Epidermal melanocyte (primary cell): ENCODE results near the gene PAPPA.

Source experiments
- DNase-seq: peaks from one replicate; pipeline ENCODE4 v3.0.0; 2011; ENCODE audit warnings: low spot score; ENCODE audit not compliant: insufficient read length

Gene PAPPA

DNA sequence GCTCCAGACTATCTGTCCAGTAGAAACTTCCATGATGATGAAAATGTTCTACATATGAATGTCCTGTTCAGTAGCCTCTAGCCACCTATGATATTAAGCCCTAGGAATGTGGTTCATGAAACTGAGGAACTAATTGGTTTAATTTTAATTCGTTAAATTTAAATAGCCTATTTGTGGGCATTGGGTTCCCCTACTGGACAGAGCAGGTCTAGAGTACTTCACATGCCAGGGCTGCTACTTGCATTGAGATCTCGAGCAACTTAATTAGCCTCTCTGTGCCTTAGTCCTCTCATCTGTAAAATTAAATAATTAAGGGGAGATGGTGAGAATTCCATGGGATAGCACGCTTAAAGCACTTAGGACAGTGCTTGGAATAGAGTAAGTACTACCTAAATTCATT lies 160.0 kb downstream of the PAPPA start:
- no peak for DNase-seq

DNA sequence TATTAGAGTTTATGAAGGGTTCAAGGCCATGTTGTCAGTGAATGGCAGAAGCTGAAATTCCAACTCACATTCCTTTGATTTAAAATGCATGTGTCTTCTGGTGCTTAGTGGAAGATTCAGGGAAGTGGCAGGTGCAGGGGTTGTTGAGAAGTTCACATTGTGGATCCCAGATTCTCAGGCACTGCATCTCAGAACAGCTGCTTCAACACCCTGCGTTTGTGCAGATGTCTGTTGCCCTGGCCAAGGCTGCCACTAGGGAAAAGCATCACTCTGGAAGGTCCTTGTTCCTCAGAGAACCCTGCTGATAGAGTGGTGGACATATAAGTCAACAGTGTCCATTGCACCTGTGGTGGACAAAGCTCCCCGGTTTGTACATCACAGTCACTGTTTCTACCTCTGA lies 162.7 kb downstream of the PAPPA start:
- DNase-seq: no peak

DNA sequence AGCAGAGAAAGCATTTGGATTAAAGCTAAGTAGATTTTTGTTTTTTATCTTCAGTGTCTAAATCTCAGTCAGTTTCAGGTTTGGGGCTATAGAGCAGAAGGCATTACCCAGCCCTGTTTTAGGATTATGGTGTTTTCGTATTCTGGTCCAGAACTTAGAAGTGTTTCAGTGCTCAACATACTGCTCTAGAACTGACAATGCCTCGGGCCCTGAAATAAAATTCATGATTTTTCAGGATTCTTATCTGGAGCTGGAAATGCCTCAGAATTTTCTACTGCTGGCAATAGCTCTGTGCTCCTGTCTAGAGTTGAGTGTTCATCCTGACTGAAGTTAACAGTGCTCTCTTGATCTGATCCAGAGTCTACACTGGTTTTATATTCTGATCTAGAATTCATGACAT lies 163.9 kb downstream of the PAPPA start:
- DNase-seq: no peak

DNA sequence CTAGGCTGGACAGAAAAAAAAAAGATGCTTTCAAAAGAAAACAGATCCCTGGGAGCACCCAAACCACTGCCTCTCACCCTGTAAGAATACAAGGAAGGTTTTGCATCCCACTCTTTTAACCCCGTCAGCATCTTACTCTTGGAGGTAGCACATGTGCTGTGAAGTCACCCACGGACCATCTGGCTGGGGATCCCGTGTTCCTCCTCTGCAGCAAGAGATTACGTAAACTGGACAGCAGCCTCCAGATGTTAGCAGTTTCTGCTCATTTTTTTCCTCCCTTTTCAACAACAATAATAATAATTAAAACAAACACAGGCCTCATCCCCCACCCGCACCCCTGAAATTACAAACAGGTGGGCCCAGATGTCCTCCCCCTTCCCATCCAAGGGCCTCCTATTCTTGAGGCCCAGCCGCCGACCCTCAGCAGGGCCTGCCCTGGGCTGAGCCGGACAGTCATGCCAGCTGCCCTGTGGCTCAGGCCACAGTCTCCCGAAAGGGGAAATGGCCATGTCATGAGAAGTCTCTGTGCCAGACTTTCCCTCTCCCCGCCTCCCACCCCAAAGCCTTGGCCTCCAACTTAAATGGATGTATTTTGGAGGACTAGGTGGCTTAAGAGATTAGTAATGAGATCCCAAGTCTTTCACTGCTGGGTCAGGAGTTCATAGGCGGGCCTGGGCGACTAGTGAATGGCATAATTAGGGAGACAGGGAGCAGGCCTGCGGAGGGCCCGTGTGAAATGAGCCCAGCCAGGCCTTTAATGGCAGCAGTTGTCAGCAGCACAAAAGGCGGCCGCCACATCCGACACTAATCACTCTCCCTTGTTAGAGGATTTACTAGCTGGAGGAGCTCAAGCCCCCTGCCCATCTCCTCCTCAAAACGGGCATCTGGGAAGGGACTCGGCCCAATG lies 165.1 kb downstream of the PAPPA start:
- peak; percentile 56 for DNase-seq

DNA sequence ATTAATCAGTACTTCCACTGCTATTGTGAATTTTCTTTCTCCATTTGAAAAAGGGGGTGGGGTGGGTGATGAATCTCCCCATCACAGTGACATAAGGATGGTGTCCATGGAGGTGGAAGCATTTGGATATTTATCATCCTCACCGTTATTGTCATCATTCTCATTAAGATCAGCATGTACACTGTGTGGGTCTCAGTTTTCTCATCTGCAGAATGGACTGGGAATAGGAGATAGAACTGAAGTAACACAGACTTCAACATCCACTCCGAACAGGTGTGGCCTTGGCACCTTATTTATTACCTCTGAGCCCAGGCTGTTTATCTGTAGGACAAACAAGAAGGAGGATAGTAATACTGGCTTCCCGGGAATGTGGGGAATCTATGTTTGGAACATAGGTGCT lies 165.9 kb downstream of the PAPPA start:
- no peak for DNase-seq

DNA sequence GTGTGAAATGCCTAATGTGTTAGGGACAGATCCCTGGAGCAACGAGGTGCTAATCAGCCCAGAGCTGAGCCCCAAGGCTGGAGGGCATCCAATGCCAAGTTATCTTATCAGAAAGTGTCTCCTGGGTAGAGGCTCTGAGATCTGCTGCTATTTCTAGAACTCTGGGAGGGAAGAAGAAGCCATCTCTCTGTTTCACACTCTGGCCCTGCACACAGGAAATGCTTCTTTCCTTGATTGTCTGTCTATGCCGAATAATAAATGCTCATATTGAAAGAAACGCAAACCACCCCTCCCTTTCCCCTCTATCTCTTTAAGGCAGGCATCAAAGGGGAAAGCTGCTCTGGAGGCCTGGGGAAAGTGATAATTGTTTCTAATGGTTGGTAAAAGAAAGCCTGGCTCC lies 166.7 kb downstream of the PAPPA start:
- no peak for DNase-seq

DNA sequence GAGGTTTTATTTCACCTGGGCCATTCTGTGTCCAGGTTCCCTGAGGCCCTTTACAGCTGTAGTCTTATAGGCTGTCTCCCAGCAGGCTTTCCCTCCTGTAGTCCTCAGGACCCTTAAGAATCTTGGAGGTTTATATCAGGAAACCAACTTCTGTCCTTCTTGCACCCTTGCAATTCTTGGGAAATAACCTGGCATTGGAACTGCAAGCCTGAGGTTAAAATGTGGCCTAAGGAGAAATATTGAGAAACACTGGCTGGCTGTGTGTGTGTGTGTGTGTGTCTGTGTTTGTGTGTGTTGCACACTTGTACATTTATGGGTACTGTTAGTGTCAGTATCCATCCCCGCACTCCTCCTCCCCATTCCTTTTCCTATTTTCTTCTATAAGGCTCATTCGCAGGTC lies 168.9 kb downstream of the PAPPA start:
- DNase-seq: no peak

DNA sequence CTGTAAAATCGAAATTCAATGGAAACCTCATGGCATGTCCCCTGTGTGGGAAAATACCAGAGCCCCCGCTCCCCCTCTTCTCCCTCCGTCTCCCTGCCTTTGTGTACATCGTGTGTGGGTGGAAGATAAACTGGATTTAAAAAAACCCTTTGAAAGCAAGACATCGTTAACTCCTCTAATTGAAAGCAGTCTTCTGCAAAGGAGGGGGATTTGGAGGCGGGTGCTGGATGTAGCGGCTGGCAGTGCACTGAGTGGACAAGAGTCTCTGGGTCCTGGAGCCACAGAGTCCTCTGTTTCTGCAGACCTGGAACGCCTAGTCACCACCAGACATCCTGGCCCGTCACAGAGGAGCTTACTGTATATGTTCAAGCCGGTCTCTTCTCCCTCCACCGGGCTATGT lies 169.4 kb downstream of the PAPPA start:
- DNase-seq: no peak

DNA sequence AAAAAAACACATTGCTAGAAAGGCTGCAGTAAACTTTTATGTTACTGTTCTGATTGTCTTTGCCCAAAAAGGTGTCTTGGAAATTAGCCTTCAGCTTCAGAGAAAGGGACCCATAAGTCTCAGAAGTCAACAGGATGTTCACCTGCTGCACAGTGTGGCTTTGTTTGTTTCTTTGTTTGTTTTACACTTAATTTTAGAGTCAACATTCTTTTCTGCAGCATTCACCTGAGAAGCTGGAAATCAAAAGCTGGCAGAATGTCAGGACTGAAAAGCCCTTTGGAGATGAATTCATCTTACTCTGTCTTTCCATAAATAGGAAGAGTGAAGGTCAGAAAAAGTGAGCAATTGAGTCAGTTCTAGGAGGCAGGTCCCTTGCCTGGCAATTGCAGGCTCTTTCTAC lies 170.0 kb downstream of the PAPPA start:
- no peak for DNase-seq

DNA sequence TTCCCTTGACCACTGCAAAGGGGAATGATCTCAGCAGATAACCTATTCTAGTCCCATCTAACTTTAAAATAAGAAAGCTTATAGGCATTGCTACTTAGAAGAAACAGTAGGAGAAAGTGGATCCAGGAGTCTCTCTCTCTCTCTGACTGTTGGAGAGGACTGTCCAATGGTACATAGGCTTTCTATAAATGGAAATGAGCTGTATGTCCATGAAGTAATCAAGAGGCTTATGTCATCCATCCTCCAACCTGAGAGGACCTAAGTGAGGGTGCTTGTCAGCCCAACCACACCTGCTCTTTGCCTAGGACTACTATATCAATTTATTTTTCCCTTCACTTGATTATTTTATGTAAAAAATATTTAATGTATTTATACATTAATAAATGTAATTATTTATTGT lies 172.3 kb downstream of the PAPPA start:
- DNase-seq: no peak

DNA sequence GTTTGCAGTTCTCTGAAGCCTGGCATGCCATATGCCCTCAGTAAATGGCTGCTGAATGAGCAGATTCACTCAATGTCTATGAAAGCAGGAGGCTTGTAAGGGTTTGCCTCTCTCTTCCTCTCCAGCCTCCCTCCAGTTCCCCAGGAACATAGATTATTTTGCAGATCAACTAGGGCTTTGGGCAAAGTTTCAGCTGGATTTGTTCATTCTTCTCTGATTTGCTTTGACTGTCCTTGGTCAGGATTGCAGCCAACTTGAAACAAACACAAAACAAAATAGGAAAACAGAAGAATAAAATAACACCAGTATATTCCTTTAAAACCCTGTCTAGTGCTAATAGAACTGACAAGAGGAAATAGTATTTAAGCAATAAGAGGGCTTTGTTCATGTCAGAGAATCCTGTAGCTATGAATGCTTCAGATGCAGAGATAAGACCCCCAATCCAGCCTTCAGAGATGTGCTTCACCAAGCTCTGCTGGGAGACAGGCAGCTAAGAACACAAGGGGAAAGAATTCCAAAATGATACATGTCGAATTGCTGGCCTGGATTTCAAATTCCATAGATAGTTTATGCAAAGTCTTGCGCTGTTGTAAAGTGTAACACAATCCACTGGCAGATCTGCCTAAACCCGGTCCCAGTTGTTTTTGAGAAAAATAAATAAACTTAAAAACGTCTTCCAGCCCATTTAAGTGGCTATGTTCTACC lies 174.3 kb downstream of the PAPPA start:
- DNase-seq: no peak

DNA sequence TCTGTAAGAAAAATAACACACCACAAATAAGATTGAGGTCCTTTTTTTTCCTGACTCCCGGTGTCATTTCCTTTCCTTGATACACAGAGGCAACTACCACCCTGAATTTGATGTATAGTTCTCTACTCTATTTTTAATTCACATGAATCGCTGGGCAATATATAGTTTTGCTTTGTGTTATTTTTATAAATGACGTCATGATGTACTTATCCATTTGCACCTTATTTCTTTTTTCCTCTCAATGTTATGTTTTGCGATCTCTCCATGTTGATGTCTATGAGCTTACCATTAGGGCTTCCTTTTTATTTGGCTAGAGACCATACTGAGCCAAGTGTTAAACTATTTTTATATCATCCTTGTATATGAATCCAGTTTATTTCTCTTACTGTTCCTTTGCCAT lies 175.9 kb downstream of the PAPPA start:
- DNase-seq: no peak

DNA sequence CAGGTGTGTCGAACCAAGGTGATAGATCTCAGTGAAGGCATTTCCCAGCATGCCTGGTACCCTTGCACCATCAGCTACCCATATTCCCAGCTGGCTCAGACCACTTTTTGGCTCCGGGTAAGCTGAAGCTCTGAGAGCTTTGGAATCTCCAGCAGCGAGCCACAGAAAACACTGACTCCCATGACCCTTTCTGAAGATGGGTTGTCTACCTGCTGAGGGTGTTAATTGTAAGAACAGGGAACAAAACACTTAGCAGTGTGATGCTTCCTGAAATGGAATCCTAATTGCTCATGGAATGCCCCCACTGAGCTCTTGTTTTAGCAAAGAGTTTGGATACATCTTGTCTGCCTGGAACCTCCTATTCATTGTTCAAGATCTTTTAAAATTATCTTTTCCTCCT lies 177.7 kb downstream of the PAPPA start:
- no peak for DNase-seq

DNA sequence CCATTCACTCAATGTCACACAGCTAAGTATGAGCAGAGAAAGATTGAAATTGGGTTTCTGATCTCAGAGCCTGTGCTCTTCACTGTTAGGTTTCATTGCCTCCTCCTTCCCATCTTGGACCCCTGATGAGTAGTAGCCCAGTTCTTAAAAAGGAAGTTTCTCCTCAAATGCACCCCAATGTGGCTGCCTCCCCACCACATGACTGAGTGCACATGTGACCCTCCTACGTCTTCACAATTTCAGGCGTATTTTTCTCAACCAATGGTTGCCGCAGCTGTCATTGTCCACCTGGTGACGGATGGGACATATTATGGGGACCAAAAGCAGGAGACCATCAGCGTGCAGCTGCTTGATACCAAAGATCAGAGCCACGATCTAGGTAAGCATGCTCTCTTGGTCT lies 178.5 kb downstream of the PAPPA start:
- DNase-seq: no peak

DNA sequence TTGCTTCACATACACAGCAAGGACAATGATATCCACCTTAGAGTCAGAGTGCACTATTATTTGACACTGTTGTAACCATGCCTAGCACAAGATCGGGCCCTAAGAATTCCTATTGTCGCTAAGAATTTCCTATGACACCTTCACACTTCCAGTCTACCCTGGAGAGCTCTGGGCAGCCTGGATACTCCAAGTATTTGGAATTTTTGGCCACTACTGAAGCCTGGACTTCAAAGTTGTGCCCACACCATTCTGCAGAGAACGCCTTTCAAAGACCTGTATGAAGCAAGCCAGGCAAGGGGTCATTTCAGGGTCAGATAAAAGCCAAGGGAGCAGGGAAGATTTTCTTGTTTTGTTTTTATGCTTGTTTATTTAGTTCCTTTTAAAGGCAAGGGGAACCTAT lies 179.7 kb downstream of the PAPPA start:
- DNase-seq: no peak

DNA sequence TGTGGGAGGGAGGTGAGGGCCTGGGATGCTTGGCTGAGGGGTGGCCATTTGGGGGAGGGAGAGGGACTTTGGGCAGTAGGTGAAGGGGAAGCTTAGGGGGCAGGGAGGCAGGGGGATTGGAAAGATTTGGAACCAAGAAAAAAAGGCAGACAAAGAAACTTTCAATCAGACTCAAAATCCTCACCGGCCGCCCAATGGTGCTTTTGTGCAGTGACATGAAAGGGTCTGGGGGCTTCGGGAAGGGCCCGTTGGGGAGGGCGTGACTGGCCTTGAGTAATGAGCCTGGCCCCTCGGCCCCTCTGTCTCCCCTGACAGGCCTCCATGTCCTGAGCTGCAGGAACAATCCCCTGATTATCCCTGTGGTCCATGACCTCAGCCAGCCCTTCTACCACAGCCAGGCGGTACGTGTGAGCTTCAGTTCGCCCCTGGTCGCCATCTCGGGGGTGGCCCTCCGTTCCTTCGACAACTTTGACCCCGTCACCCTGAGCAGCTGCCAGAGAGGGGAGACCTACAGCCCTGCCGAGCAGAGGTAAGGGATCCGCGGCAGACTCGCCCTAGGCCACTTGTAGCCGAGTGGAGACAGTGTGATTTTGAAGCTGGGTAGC lies 181.1 kb downstream of the PAPPA start:
- no peak for DNase-seq

DNA sequence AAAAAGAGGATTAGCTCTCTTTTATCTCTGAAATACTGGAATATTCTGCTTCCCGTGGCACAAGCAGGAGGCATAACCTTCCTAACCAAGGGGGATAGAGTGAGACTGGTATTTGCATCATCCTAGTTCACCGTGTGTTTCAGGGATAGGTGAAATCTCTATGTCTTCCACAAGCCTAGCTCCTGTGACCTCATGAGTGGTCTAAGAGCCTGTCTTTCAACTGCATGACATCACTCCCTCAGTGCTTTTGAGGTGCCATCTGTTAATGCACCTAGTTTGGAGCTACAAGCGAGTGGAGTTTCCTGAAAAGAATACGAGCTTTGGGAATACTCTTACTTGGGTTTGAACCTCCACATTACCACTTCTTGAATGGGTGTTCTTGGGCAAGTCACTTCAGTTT lies 181.8 kb downstream of the PAPPA start:
- DNase-seq: no peak

DNA sequence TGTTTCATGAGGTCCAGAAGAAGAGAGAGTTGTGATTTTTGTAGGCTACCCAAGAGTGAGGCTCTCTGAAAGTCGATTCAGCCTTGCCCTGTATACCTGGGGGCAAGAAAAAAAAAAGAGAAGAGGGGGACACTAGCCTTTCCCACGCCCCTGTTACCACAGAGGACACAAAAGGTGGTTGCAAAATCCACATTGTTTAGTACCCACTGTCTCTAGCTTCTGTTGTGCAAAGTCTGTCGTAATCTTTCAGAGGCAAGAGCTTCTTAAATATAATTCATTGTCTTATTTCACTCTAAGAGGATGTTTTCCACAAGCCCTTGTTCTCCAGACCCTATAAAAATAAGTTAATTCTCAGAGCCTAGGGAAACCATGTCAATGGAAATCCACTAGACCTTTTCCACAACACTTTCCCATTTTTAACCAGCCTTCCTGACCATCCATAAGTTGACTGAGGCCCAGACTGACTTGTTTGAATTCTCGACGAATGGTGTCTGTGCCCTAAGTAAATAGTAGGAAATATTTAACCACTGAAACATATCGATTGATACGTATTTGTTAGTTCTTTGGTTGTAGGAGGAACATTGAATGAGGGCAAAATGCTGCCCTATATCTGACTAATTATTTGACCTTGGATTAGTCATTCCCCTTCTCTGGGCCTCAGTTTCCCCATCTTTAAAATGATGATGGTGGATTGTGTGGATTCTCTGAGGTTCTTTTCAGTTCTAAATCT lies 182.7 kb downstream of the PAPPA start:
- DNase-seq: no peak

DNA sequence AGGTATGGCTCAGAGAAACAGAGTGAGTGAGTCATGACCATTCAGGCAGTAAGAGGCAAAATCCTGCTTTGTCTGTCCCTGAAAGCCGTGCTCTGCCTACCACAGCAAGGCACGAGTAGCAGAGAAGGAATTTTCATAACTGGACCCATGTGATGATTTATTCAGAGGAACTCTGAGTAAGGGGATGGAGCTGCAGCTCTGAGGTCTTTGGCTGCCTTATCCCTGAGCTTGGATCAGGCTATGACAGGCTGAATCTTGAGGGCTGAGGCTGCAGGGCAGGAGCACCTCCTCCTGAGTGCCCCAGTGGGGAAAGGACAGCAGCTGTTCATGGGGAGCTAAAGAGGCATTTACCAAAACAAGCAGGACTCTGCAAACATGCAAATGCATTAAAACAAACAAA lies 183.4 kb downstream of the PAPPA start:
- no peak for DNase-seq

DNA sequence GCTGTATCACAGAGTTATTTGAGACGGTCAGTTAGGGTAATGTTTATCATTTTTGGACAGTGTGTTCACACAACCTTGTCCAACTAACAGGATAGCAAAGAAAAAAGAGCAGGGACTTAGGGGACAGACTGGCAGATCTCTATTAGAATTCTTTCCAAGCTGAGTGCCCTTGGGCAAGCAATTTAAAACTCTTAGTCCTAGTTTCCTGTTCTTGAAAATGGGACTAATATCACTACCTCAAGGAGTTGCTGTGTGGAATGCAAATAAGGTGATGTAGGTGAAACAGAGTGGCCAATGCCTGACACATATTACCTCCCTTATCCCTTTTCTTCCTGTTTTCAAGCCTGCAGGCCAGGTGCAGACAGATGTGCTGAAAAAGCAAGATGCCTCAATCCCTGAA lies 186.7 kb downstream of the PAPPA start:
- DNase-seq: no peak

DNA sequence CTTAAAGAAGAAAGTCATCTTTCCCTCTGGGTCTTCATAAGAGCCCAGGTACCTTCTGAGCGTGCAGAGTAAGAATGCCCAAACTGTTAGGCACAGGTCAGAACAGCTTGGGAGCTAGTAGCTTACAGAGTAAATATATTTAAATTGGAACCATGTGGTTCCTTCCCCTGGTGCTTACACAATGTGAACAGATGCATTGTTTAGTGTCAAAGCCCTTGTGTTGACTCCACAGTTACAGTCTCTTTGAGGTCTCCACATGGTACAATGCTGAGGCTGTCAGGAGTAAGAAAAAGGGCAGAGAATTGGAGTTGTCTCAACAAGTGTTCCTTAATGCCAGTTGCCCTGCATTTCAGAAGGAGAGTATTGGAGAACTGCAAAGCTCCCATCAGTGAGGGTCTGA lies 188.5 kb downstream of the PAPPA start:
- DNase-seq: no peak

DNA sequence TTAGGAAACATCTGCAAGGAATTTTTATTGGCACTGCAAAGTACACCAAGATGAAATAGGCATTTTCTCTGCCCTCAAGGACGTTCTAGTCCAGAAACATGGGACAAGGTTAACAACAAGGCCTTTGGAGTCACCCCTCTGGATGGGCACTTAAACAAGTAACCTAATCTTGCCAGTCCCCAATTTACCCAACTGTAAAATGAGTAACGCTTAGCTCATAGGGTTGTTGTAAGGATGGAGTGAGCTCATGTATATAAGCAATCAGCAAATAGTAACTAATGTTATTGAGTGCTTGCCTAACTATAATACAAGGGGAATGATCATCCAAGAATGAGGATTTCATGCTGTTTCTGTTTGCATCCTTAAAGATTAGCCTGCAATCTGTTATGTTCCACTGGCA lies 189.3 kb downstream of the PAPPA start:
- DNase-seq: no peak
